ENCODE data around the gene AP1S1.

DNA sequence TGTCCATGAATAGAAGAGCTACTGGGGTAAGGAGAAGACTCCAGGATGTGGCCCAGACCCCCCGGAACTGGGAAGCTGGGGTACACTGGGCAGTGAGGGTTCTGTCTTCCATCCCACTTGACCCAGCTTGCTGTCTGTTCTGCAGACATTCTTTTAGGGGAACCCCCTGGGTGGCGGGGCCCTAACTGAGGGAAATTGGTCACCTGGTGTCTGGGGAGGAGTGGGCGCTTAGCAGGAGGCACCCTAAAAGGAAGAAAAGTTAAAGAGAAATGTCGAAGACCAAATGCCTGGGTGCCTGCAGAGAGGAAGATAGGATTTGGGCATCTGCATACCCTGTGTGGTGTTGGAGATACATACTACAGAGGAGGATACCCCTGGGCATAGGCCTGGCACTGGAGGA lies 1.0 kb downstream of the AP1S1 start:
- TF ChIP-seq, protein P1, sequence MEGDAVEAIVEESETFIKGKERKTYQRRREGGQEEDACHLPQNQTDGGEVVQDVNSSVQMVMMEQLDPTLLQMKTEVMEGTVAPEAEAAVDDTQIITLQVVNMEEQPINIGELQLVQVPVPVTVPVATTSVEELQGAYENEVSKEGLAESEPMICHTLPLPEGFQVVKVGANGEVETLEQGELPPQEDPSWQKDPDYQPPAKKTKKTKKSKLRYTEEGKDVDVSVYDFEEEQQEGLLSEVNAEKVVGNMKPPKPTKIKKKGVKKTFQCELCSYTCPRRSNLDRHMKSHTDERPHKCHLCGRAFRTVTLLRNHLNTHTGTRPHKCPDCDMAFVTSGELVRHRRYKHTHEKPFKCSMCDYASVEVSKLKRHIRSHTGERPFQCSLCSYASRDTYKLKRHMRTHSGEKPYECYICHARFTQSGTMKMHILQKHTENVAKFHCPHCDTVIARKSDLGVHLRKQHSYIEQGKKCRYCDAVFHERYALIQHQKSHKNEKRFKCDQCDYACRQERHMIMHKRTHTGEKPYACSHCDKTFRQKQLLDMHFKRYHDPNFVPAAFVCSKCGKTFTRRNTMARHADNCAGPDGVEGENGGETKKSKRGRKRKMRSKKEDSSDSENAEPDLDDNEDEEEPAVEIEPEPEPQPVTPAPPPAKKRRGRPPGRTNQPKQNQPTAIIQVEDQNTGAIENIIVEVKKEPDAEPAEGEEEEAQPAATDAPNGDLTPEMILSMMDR (IDR thresholded peaks at IDR 0.05; ENCODE audit: poor library complexity): no peak
- TF ChIP-seq EZH2phosphoT487 (IDR thresholded peaks at IDR 0.05; ENCODE audit: low read depth, severe bottlenecking, unreplicated experiment): no peak
